SK-N-SH treated with all-trans-retinoic acid at 6 μM for 48 hours (cell line): Measurements from ENCODE around the gene MYH9.
"Not testable (repeated sequence)": the region's sequence is repeated elsewhere in the genome, so short reads cannot be mapped to it uniquely, and the experiment has no call there.

Experiments used
- ATAC-seq: fragments of 200-7000 bp; cut with Tn5 transposase; 3 replicates; pipeline ENCODE4 v1.9.1; 2020; ENCODE audit warnings: mild to moderate bottlenecking, moderate library complexity
- ARNTL ChIP-seq: fragments of 450-650 bp; formaldehyde crosslinking; IDR thresholded peaks from 2 replicates; pipeline ENCODE4 v1.5.0; 2020; ENCODE audit warnings: low read depth, mild to moderate bottlenecking, moderate library complexity, borderline replicate concordance
- BACH2 ChIP-seq: fragments of 250-450 bp; sonication (Bioruptor Pico); IDR thresholded peaks from 2 replicates; pipeline ENCODE4 v1.9.0; 2021; ENCODE audit warnings: mild to moderate bottlenecking, borderline replicate concordance
- CREB5 ChIP-seq: fragments of 250-450 bp; sonication (Bioruptor Pico); IDR thresholded peaks from 2 replicates; pipeline ENCODE4 v1.5.1; 2020; ENCODE audit warnings: low read depth, mild to moderate bottlenecking, moderate library complexity
- CSDC2 ChIP-seq: fragments of 250-450 bp; sonication (Bioruptor Pico); IDR thresholded peaks from 2 replicates; pipeline ENCODE4 v1.5.0; 2020; ENCODE audit warnings: mild to moderate bottlenecking, moderate library complexity
- CSRNP3 ChIP-seq: fragments of 250-450 bp; sonication (Bioruptor Pico); IDR thresholded peaks from 2 replicates; pipeline ENCODE4 v1.5.1; 2021; ENCODE audit warnings: mild to moderate bottlenecking, moderate library complexity
- ESRRG ChIP-seq: fragments of 250-450 bp; sonication (Bioruptor Pico); IDR thresholded peaks from 2 replicates; pipeline ENCODE4 v1.6.1; 2021; ENCODE audit warnings: mild to moderate bottlenecking
- GLIS3 ChIP-seq: fragments of 250-450 bp; sonication (Bioruptor Pico); IDR thresholded peaks from 2 replicates; pipeline ENCODE4 v1.5.0; 2020; ENCODE audit warnings: mild to moderate bottlenecking, moderate library complexity
- ISL1 ChIP-seq: fragments of 250-450 bp; sonication (Bioruptor Pico); IDR thresholded peaks from 2 replicates; pipeline ENCODE4 v2.1.2; 2022; ENCODE audit warnings: mild to moderate bottlenecking, moderate library complexity
- OSR1 ChIP-seq: fragments of 250-450 bp; sonication (Bioruptor Pico); IDR thresholded peaks from 2 replicates; pipeline ENCODE4 v1.8.0; 2022; ENCODE audit warnings: moderate library complexity, mild to moderate bottlenecking, inconsistent platforms
- PATZ1 ChIP-seq: fragments of 250-450 bp; sonication (Bioruptor Pico); IDR thresholded peaks from 2 replicates; pipeline ENCODE4 v1.8.0; 2020; ENCODE audit warnings: mild to moderate bottlenecking, moderate library complexity, borderline replicate concordance
- POU6F1 ChIP-seq: fragments of 250-450 bp; sonication (Bioruptor Pico); IDR thresholded peaks from 2 replicates; pipeline ENCODE4 v1.8.0; 2021; ENCODE audit warnings: low read depth, mild to moderate bottlenecking, moderate library complexity, borderline replicate concordance
- RARB ChIP-seq: fragments of 250-450 bp; sonication (Bioruptor Pico); IDR thresholded peaks from 2 replicates; pipeline ENCODE4 v1.8.0; 2021; ENCODE audit warnings: mild to moderate bottlenecking, moderate library complexity
- SNAI2 ChIP-seq: fragments of 250-450 bp; sonication (Bioruptor Pico); IDR thresholded peaks from 2 replicates; pipeline ENCODE4 v1.5.0; 2020; ENCODE audit warnings: mild to moderate bottlenecking, moderate library complexity
- TCF4 ChIP-seq: fragments of 250-450 bp; sonication (Bioruptor Pico); IDR thresholded peaks from 2 replicates; pipeline ENCODE4 v1.8.0; 2021; ENCODE audit warnings: mild to moderate bottlenecking, moderate library complexity, borderline replicate concordance
- TOX ChIP-seq: fragments of 250-450 bp; sonication (Bioruptor Pico); IDR thresholded peaks from 2 replicates; pipeline ENCODE4 v1.8.0; 2021; ENCODE audit warnings: mild to moderate bottlenecking, moderate library complexity, borderline replicate concordance
- ZC3H10 ChIP-seq: fragments of 250-450 bp; sonication (Bioruptor Pico); IDR thresholded peaks from 2 replicates; pipeline ENCODE4 v1.5.1; 2021; ENCODE audit warnings: mild to moderate bottlenecking, moderate library complexity
- ZFP3 ChIP-seq: fragments of 250-450 bp; sonication (Bioruptor Pico); IDR thresholded peaks from 2 replicates; pipeline ENCODE4 v1.5.0; 2020; ENCODE audit warnings: mild to moderate bottlenecking, moderate library complexity
- ZFP30 ChIP-seq: fragments of 450-650 bp; formaldehyde crosslinking; IDR thresholded peaks from 2 replicates; pipeline ENCODE4 v1.5.0; 2022; ENCODE audit warnings: mild to moderate bottlenecking, moderate library complexity
- ZNF565 ChIP-seq: fragments of 450-650 bp; formaldehyde crosslinking; conservative IDR thresholded peaks from 2 replicates; pipeline ENCODE4 v1.5.0; 2020; ENCODE audit warnings: low read depth, mild to moderate bottlenecking, moderate library complexity
- ZNF70 ChIP-seq: fragments of 450-650 bp; formaldehyde crosslinking; IDR thresholded peaks from 2 replicates; pipeline ENCODE4 v1.5.0; 2020; ENCODE audit warnings: mild to moderate bottlenecking, moderate library complexity
- ZNF8 ChIP-seq: fragments of 450-650 bp; formaldehyde crosslinking; IDR thresholded peaks from 2 replicates; pipeline ENCODE4 v1.5.0; 2020; ENCODE audit warnings: mild to moderate bottlenecking, moderate library complexity

MYH9 gene

GRCh38 chr22:36253523-36254490, 134.0 kb downstream of the MYH9 start:
- ATAC-seq = no peak
- TF ChIP-seq ISL1 (CRISPR knock-in tag) (no peak), PATZ1 (CRISPR knock-in tag) (no peak), POU6F1 (no peak), ZFP3 (no peak), BACH2 (CRISPR knock-in tag) (no peak), CSRNP3 (CRISPR knock-in tag) (no peak), GLIS3 (CRISPR knock-in tag) (no peak), ZNF8 (CRISPR knock-in tag) (no peak), ZC3H10 (CRISPR knock-in tag) (no peak)

- peak; percentile 22 for ATAC-seq
- TF ChIP-seq CREB5 (CRISPR knock-in tag) (no peak), ZNF565 (CRISPR knock-in tag) (no peak), POU6F1 (no peak), TCF4 (no peak)
Observed at GRCh38 chr22:36252754-36253522, 134.8 kb downstream of the MYH9 start, which contains the start of gene APOL1. TSS of gene APOL1 (plus strand) at chr22:36253133. CDS start at chr22:36254956, 1,823 bp downstream.

GRCh38 chr22:36251979-36252608, 135.7 kb downstream of the MYH9 start:
- ATAC-seq = not testable (repeated sequence)

- not testable (repeated sequence) for ATAC-seq
Observed at GRCh38 chr22:36250292-36250960, 137.3 kb downstream of the MYH9 start.

- TF ChIP-seq CSDC2 (CRISPR knock-in tag) = no peak
- no peak for TF ChIP-seq RARB (CRISPR knock-in tag)
- no peak for TF ChIP-seq ZNF70 (CRISPR knock-in tag)
- TF ChIP-seq ARNTL (CRISPR knock-in tag) = no peak
- no peak for TF ChIP-seq SNAI2 (CRISPR knock-in tag)
- TF ChIP-seq GLIS3 (CRISPR knock-in tag) = no peak
- no peak for TF ChIP-seq ISL1 (CRISPR knock-in tag)
- TF ChIP-seq ZNF8 (CRISPR knock-in tag) = no peak
- no peak for TF ChIP-seq ZFP30 (CRISPR knock-in tag)
- no peak for TF ChIP-seq ZC3H10 (CRISPR knock-in tag)
- no peak for TF ChIP-seq BACH2 (CRISPR knock-in tag)
- TF ChIP-seq ESRRG (CRISPR knock-in tag) = no peak
- TF ChIP-seq OSR1 (CRISPR knock-in tag) = no peak
- no peak for TF ChIP-seq PATZ1 (CRISPR knock-in tag)
- no peak for TF ChIP-seq TOX (CRISPR knock-in tag)
- TF ChIP-seq ZFP3 = no peak
- ATAC-seq = no peak
Observed at GRCh38 chr22:36249160-36249559, 138.6 kb downstream of the MYH9 start.
